ENCODE measurements around the gene ELOA2.

The ELOA2 gene

DNA sequence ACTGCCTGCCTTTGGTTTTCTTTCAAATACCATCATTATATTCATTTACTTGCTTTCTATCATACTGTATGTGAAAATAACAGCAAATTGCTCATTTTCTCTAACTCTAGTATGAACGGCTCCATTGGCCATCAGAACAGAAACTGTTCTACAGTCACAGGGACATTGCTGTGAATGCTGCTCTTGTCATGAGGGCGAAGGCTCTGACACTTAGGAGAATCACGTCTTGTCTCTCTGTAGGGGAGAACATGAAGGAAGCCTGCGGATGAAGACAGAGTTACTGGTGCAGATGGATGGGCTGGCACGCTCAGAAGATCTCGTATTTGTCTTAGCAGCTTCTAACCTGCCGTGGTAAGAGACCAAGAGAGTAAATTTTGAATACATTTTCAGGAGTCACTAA, 41.7 kb upstream of the ELOA2 start:
- Histone ChIP-seq H3K9me3 (ENCODE audit: control insufficient read depth, insufficient read depth, low read length) (no peaks in the 10 kb centered on the region), H4K20me1 (ENCODE audit: control insufficient read depth, insufficient read depth, low read depth, low read length) (no peaks in the 10 kb centered on the region), H3K79me2 (ENCODE audit: control insufficient read depth, low read length) (no peaks in the 10 kb centered on the region), H3K36me3 (ENCODE audit: control insufficient read depth, low read length) (no peaks in the 10 kb centered on the region), H3K4me3 (ENCODE audit: low read length) (no peak overlapping the region), H3K9me2 (replicated peaks; ENCODE audit: control insufficient read depth, low read length) (no peaks in the 10 kb centered on the region), H3K4me1 (ENCODE audit: control insufficient read depth, low read length) (no peaks in the 10 kb centered on the region), H3F3A (ENCODE audit: control insufficient read depth, insufficient read depth) (no peaks in the 10 kb centered on the region), H3K27me3 (ENCODE audit: control insufficient read depth, low read length) (no peaks in the 10 kb centered on the region), H3K4me2 (ENCODE audit: low read length) (no peak overlapping the region), H3K27ac (ENCODE audit: low read depth, low read length) (no peak overlapping the region)
- no peak for TF ChIP-seq EZH2phosphoT487 (IDR thresholded peaks at IDR 0.05; ENCODE audit: borderline replicate concordance, low read length)
- TF ChIP-seq, protein P1, sequence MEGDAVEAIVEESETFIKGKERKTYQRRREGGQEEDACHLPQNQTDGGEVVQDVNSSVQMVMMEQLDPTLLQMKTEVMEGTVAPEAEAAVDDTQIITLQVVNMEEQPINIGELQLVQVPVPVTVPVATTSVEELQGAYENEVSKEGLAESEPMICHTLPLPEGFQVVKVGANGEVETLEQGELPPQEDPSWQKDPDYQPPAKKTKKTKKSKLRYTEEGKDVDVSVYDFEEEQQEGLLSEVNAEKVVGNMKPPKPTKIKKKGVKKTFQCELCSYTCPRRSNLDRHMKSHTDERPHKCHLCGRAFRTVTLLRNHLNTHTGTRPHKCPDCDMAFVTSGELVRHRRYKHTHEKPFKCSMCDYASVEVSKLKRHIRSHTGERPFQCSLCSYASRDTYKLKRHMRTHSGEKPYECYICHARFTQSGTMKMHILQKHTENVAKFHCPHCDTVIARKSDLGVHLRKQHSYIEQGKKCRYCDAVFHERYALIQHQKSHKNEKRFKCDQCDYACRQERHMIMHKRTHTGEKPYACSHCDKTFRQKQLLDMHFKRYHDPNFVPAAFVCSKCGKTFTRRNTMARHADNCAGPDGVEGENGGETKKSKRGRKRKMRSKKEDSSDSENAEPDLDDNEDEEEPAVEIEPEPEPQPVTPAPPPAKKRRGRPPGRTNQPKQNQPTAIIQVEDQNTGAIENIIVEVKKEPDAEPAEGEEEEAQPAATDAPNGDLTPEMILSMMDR (IDR thresholded peaks at IDR 0.05; ENCODE audit: low read depth, low read length, poor library complexity, severe bottlenecking), result no peak

DNA sequence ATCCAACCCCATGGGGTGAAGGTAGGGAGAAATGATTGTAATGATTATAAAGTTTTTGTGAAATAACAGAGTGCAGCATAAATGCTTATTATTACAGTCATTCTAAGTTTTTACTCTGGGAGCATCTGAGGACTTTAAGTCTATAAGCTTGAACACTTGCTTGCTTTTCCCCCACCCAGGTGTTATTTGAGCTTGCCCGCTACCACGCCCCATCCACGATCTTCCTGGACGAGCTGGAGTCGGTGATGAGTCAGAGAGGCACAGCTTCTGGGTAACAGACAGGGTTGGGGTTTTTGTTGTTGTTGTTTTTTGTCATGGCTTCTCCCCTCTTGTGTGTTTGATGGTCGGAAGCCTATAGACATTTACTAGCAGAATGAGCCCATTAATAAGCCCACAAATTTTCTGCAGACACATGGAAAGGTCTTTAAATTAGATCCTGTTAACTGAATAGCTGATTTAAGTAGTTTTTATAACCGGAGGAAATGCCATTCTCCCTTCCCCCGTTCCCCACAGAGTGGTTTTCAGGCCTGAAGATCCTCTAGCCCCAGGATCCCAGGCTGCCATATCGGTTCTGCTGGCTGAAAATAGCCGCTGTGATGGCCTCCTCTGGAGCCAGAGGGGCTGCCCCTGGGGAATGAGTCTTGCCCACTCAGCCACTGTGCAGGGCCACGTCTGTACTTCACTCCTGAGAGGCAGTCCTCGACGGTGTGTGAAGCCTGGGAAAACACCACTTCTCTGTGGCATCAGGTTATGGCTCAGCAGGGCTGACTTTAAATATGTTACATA, 39.9 kb upstream of the ELOA2 start:
- H3K4me3 ChIP-seq (ENCODE audit: low read length), result no peak overlapping the region
- no peak overlapping the region for H3K27ac ChIP-seq (ENCODE audit: low read depth, low read length)
- no peaks in the 10 kb centered on the region for H3K27me3 ChIP-seq (ENCODE audit: control insufficient read depth, low read length)
- no peaks in the 10 kb centered on the region for H3F3A ChIP-seq (ENCODE audit: control insufficient read depth, insufficient read depth)
- H3K36me3 ChIP-seq (ENCODE audit: control insufficient read depth, low read length), result no peaks in the 10 kb centered on the region
- H3K79me2 ChIP-seq (ENCODE audit: control insufficient read depth, low read length), result no peaks in the 10 kb centered on the region
- TF ChIP-seq, protein P1 (IDR thresholded peaks at IDR 0.05; ENCODE audit: low read depth, low read length, poor library complexity, severe bottlenecking), result no peak
- TF ChIP-seq EZH2phosphoT487 (IDR thresholded peaks at IDR 0.05; ENCODE audit: borderline replicate concordance, low read length), result no peak
- no peaks in the 10 kb centered on the region for H3K9me2 ChIP-seq (replicated peaks; ENCODE audit: control insufficient read depth, low read length)
- H3K4me2 ChIP-seq (ENCODE audit: low read length), result no peak overlapping the region
- H4K20me1 ChIP-seq (ENCODE audit: control insufficient read depth, insufficient read depth, low read depth, low read length), result no peaks in the 10 kb centered on the region
- no peaks in the 10 kb centered on the region for H3K9me3 ChIP-seq (ENCODE audit: control insufficient read depth, insufficient read depth, low read length)
- H3K4me1 ChIP-seq (ENCODE audit: control insufficient read depth, low read length), result no peaks in the 10 kb centered on the region

DNA sequence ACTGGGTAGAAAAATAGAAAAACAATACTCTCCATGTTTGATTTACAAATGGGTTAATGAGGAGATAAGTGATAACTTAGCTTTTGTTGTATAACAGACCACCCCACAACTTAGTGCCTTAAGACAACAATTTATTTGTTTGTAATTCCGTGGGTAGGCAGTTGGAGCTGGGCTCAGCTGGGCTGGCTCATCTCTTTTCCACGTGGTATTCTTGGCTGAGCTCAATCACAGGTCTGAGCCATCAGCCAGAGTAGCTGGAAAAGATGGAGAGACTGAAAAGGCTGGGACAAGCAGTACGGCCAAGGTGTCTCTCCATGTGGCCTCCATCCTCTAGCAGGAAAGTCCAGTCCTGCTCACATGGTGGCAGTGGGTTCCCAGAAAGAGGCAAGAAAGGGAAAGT, 32.2 kb upstream of the ELOA2 start:
- no peak overlapping the region for H3K4me2 ChIP-seq (ENCODE audit: low read length)
- TF ChIP-seq, protein P1 (IDR thresholded peaks at IDR 0.05; ENCODE audit: low read depth, low read length, poor library complexity, severe bottlenecking), result no peak
- TF ChIP-seq EZH2phosphoT487 (IDR thresholded peaks at IDR 0.05; ENCODE audit: borderline replicate concordance, low read length), result no peak
- peaks cover 4% of the 10 kb centered on the region; the same call in 1 of the 2 replicates for H3K36me3 ChIP-seq (ENCODE audit: control insufficient read depth, low read length)
- no peak overlapping the region for H3K4me3 ChIP-seq (ENCODE audit: low read length)
- H3K27ac ChIP-seq (ENCODE audit: low read depth, low read length), result no peak overlapping the region
- H3K4me1 ChIP-seq (ENCODE audit: control insufficient read depth, low read length), result no peaks in the 10 kb centered on the region
- H3K79me2 ChIP-seq (ENCODE audit: control insufficient read depth, low read length), result no peaks in the 10 kb centered on the region
- H4K20me1 ChIP-seq (ENCODE audit: control insufficient read depth, insufficient read depth, low read depth, low read length), result no peaks in the 10 kb centered on the region
- no peaks in the 10 kb centered on the region for H3K27me3 ChIP-seq (ENCODE audit: control insufficient read depth, low read length)
- H3F3A ChIP-seq (ENCODE audit: control insufficient read depth, insufficient read depth), result no peaks in the 10 kb centered on the region
- no peaks in the 10 kb centered on the region for H3K9me2 ChIP-seq (replicated peaks; ENCODE audit: control insufficient read depth, low read length)
- no peaks in the 10 kb centered on the region for H3K9me3 ChIP-seq (ENCODE audit: control insufficient read depth, insufficient read depth, low read length)

Measured in DOHH2 (cell line).